GM19452 (cell line): ENCODE data around the gene VPS35L.

Experiments
- ATAC-seq: cut with Tn5 transposase; IDR thresholded peaks from one replicate; pipeline ENCODE4 v1.9.1; 2021; ENCODE audit not compliant: unreplicated experiment

The VPS35L gene

GRCh38 chr16:19589106-19589505 is 33.6 kb downstream of the VPS35L start:
- ATAC-seq, result no peak

- ATAC-seq, result no peak
These were observed 34.3 kb downstream of the VPS35L start for GRCh38 chr16:19589771-19590302.

- no peak for ATAC-seq
These were observed 39.7 kb downstream of the VPS35L start for GRCh38 chr16:19595043-19595767.

GRCh38 chr16:19598805-19599510 is 43.5 kb downstream of the VPS35L start:
- ATAC-seq, result no peak

- no peak for ATAC-seq
These were observed 44.6 kb downstream of the VPS35L start for GRCh38 chr16:19599968-19600716.

GRCh38 chr16:19601083-19601976 is 45.8 kb downstream of the VPS35L start:
- no peak for ATAC-seq

- ATAC-seq, result no peak
These were observed 49.4 kb downstream of the VPS35L start for GRCh38 chr16:19604911-19605310.

- ATAC-seq, result no peak
These were observed 50.2 kb downstream of the VPS35L start for GRCh38 chr16:19605701-19606100.

- no peak for ATAC-seq
These were observed 52.2 kb downstream of the VPS35L start for GRCh38 chr16:19607616-19608280.

- ATAC-seq, result no peak
These were observed 53.9 kb downstream of the VPS35L start for GRCh38 chr16:19609359-19609758.

GRCh38 chr16:19610200-19610599 is 54.7 kb downstream of the VPS35L start:
- ATAC-seq, result no peak

- no peak for ATAC-seq
These were observed 58.3 kb downstream of the VPS35L start for GRCh38 chr16:19613834-19614233.

- ATAC-seq, result no peak
These were observed 60.7 kb downstream of the VPS35L start for GRCh38 chr16:19616241-19616640.

- no peak for ATAC-seq
These were observed 63.4 kb downstream of the VPS35L start for GRCh38 chr16:19618876-19619275.

- no peak for ATAC-seq
These were observed 65.9 kb downstream of the VPS35L start for GRCh38 chr16:19621445-19621844.

- no peak for ATAC-seq
These were observed 69.5 kb downstream of the VPS35L start for GRCh38 chr16:19625039-19625438.

GRCh38 chr16:19636436-19637267 is 81.1 kb downstream of the VPS35L start:
- ATAC-seq, result no peak

- no peak for ATAC-seq
These were observed 84.5 kb downstream of the VPS35L start for GRCh38 chr16:19639986-19640421.

GRCh38 chr16:19642501-19642900 is 87.0 kb downstream of the VPS35L start:
- ATAC-seq, result no peak
